ENCODE data around the gene FNIP1.

DNA sequence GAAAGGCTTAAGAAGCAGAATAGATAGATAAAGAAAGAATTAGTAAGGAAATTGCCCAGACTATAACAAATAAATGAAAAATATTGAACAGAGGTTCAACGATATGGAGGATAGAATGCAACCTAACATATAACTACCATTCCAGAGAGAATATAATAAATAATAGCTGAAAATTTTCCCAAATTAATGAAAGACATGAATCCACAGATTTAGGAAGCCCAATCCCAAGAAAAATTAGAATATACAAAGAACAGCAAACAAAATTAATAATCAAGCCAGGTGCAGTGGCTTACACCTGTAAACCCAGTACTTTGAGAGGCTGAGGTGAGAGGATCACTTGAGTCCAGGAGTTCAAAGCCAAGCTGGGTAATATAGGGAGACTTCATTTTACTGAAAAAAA, 27.8 kb upstream of the FNIP1 start:
- TF ChIP-seq POLR2AphosphoS5 (IDR thresholded peaks at IDR 0.05; ENCODE audit: borderline replicate concordance, low read depth, low read length) (no peak), EZH2 (IDR thresholded peaks at IDR 0.05) (no peak)
